ENCODE measurements around the gene ZDHHC14. TPM values are rescaled to one million over a fixed set of nuclear protein-coding genes. Genes with fewer than 3 reads are reported as not detected.

ZDHHC14 gene
- total RNA-seq, 1 experiment from 2014 or later = 3.2 TPM

DNA sequence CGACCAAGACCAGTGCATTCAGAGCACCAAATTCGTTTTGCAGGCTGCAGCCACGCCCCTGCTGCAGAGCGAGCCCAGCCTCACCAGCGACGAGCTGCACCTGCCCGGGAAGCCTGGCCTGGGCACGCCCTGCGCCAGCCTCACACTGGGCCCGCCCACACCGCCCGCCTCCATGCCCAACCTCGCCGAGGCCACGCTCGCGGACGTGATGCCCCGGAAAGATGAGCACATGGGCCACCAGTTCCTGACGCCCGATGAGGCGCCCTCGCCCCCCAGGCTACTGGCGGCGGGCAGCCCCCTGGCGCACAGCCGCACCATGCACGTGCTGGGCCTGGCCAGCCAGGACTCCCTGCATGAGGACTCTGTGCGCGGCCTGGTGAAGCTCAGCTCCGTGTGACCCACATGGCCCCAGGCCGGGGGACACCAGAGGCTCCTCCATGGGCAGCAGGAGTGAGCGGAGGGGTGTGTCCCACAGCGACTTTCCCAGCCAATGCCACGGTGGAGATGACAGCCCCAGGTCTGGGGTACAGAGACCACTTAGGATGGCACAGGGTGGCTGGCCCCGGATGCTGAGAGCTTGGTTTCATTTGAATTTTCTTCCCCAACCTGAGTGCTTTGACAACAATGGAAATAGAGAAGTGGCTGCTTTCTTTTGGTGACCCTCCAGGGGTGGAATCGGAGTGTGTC, 291.9 kb downstream of the ZDHHC14 start:
- Mint-ChIP-seq H3K4me3 (ENCODE audit: unreplicated experiment) (no peak overlapping the region), H3K27me3 (ENCODE audit: insufficient read depth, unreplicated experiment) (no peaks in the 10 kb centered on the region), H3K36me3 (ENCODE audit: insufficient read depth, unreplicated experiment) (no peaks in the 10 kb centered on the region), H3K4me1 (ENCODE audit: insufficient read depth, unreplicated experiment) (peaks cover 13% of the 10 kb centered on the region), H3K27ac (ENCODE audit: low read depth, unreplicated experiment) (no peak overlapping the region), H3K9me3 (ENCODE audit: unreplicated experiment) (no peaks in the 10 kb centered on the region)
- POLR2A ChIA-PET = no interaction called here
- CTCF ChIA-PET = no interaction called here
- no peak for DNase-seq (ENCODE audit: unreplicated experiment)
- no peak for TF ChIP-seq CTCF (IDR thresholded peaks at IDR 0.05; ENCODE audit: unreplicated experiment)
- no TSS peak for BruUV-seq (replicated peaks)
- intact Hi-C loops (cut with micrococcal nuclease) = no loop called here

- ChIA-PET POLR2A (no interaction called here), CTCF (no interaction called here)
- no peaks in the 10 kb centered on the region for H3K9me3 Mint-ChIP-seq (ENCODE audit: unreplicated experiment)
- no peak overlapping the region for H3K27ac Mint-ChIP-seq (ENCODE audit: low read depth, unreplicated experiment)
- TF ChIP-seq CTCF (IDR thresholded peaks at IDR 0.05; ENCODE audit: unreplicated experiment) = no peak
- intact Hi-C loops (cut with micrococcal nuclease) = no loop called here
- no TSS peak for BruUV-seq (replicated peaks)
- no peaks in the 10 kb centered on the region for H3K36me3 Mint-ChIP-seq (ENCODE audit: insufficient read depth, unreplicated experiment)
- no peak overlapping the region for H3K4me3 Mint-ChIP-seq (ENCODE audit: unreplicated experiment)
- no peak for DNase-seq (ENCODE audit: unreplicated experiment)
- H3K27me3 Mint-ChIP-seq (ENCODE audit: insufficient read depth, unreplicated experiment) = no peaks in the 10 kb centered on the region
- H3K4me1 Mint-ChIP-seq (ENCODE audit: insufficient read depth, unreplicated experiment) = peaks cover 11% of the 10 kb centered on the region
These were observed 292.6 kb downstream of the ZDHHC14 start for GRCh38 chr6:157673596-157673995.

GRCh38 chr6:157674061-157674460, 293.1 kb downstream of the ZDHHC14 start:
- Mint-ChIP-seq H3K27ac (ENCODE audit: low read depth, unreplicated experiment) (no peak overlapping the region), H3K36me3 (ENCODE audit: insufficient read depth, unreplicated experiment) (no peaks in the 10 kb centered on the region), H3K4me3 (ENCODE audit: unreplicated experiment) (no peak overlapping the region), H3K9me3 (ENCODE audit: unreplicated experiment) (no peaks in the 10 kb centered on the region), H3K4me1 (ENCODE audit: insufficient read depth, unreplicated experiment) (peaks cover 9% of the 10 kb centered on the region), H3K27me3 (ENCODE audit: insufficient read depth, unreplicated experiment) (no peaks in the 10 kb centered on the region)
- intact Hi-C loops (cut with micrococcal nuclease) = no loop called here
- BruUV-seq (replicated peaks) = no TSS peak
- DNase-seq (ENCODE audit: unreplicated experiment) = no peak
- CTCF ChIA-PET = interaction anchor here (0.5 kb wide), 1 partner anchor 9 kb away, joined by 3 read pairs; no protein-coding TSS in a partner anchor
- POLR2A ChIA-PET = no interaction called here
- no peak for TF ChIP-seq CTCF (IDR thresholded peaks at IDR 0.05; ENCODE audit: unreplicated experiment)

- intact Hi-C loops (cut with micrococcal nuclease) = no loop called here
- Mint-ChIP-seq H3K36me3 (ENCODE audit: insufficient read depth, unreplicated experiment) (no peaks in the 10 kb centered on the region), H3K27ac (ENCODE audit: low read depth, unreplicated experiment) (no peak overlapping the region), H3K4me3 (ENCODE audit: unreplicated experiment) (no peak overlapping the region), H3K27me3 (ENCODE audit: insufficient read depth, unreplicated experiment) (no peaks in the 10 kb centered on the region), H3K9me3 (ENCODE audit: unreplicated experiment) (no peaks in the 10 kb centered on the region), H3K4me1 (ENCODE audit: insufficient read depth, unreplicated experiment) (no peaks in the 10 kb centered on the region)
- ChIA-PET POLR2A (no interaction called here), CTCF (interaction anchor here (1.5 to 3.5 kb wide), 2 partner anchors 9 to 81 kb away, joined by 4 to 9 read pairs; no protein-coding TSS in a partner anchor)
- TF ChIP-seq CTCF (IDR thresholded peaks at IDR 0.05; ENCODE audit: unreplicated experiment) = no peak
- DNase-seq (ENCODE audit: unreplicated experiment) = no peak
- no TSS peak for BruUV-seq (replicated peaks)
These were observed 294.8 kb downstream of the ZDHHC14 start for GRCh38 chr6:157675831-157676230.

Data from MCF 10A (cell line).